K562 (cell line): ENCODE data around the gene SYK. TPM values are rescaled to one million over a fixed set of nuclear protein-coding genes. Genes with fewer than 3 reads are reported as not detected.
A peak's percentile ranks its signal among the peaks of the same experiment; 100 is the strongest.

Experiments used
- ATAC-seq: fragments of 200-7000 bp; cut with Tn5 transposase; 3 replicates; pipeline ENCODE4 v1.9.1; 2020; ENCODE audit warnings: moderate library complexity
- BruUV-seq: library from RNA; stranded (reverse); fragments of 400-500 nt; replicated peaks from 2 replicates; lab custom pipeline; 2021; lab: Mats Ljungman, UMichigan
- CTCF ChIA-PET: fragments of 300-600 bp; formaldehyde crosslinking; extraction: SDS; loops from one replicate; lab custom pipeline; 2021; ENCODE audit warnings: low intra/inter-chr PET ratio; lab: Yijun Ruan, JAX
- POLR2A ChIA-PET: fragments of 300-600, 350-650 bp; sonication (Branson Sonifier 250); formaldehyde crosslinking; extraction: SDS; loops from one replicate; lab custom pipeline; 2021; ENCODE audit warnings: antibody characterized with exemption, inconsistent platforms; lab: Yijun Ruan, JAX
- DNase-seq, 4 experiments: peaks; one replicate each; pipeline versions ENCODE4 v3.0.0 to v3.0.0-alpha.2; 2011 to 2018; ENCODE audit warnings: low spot score in 3 of 4, mixed read lengths in 3 of 4; ENCODE audit errors: extremely low read depth in 1 of 4
- FAIRE-seq: peaks from 2 replicates; lab custom pipeline; 2011; peaks lifted over from hg19 to GRCh38; lab: Jason Lieb, UNC
- H2AFZ ChIP-seq: 2 replicates; pipeline ENCODE4 v1.6.0; 2011; ENCODE audit warnings: low read depth, low read length, control low read depth, inconsistent platforms
- H3K27ac ChIP-seq: fragments of 200-600 bp; 3 replicates; pipeline ENCODE4 v1.8.0; 2011; ENCODE audit warnings: low read depth, mild to moderate bottlenecking, control low read depth, inconsistent platforms, low read length, moderate library complexity, mixed read lengths; ENCODE audit errors: extremely low read depth
- H3K27me3 ChIP-seq, 2 experiments: fragments of 300-600 bp in 1 of 2; 2 replicates in 1 of 2; 3 replicates in 1 of 2; pipeline versions ENCODE4 v1.6.0 to v1.8.0; 2011; ENCODE audit warnings: inconsistent platforms in 2 of 2, low read length in 2 of 2, mild to moderate bottlenecking in 1 of 2, mixed read lengths in 1 of 2, moderate library complexity in 1 of 2; ENCODE audit not compliant: control insufficient read depth in 2 of 2, insufficient read depth in 2 of 2
- H3K36me3 ChIP-seq: fragments of 300-600 bp; 3 replicates; pipeline ENCODE4 v1.8.0; 2011; ENCODE audit warnings: mild to moderate bottlenecking, low read length, inconsistent platforms; ENCODE audit not compliant: control insufficient read depth, insufficient read depth
- H3K4me1 ChIP-seq, 2 experiments: fragments of 200-600 bp in 1 of 2; replicated peaks in 1 of 2; 2 replicates in 1 of 2; 3 replicates in 1 of 2; pipeline versions ENCODE4 v1.5.1 to v1.8.0; 2011; ENCODE audit warnings: inconsistent platforms in 2 of 2, low read length in 2 of 2, mild to moderate bottlenecking in 1 of 2, mixed read lengths in 1 of 2, moderate library complexity in 1 of 2; ENCODE audit not compliant: control insufficient read depth in 2 of 2, insufficient read depth in 2 of 2
- H3K4me2 ChIP-seq: 2 replicates; pipeline ENCODE4 v1.6.1; 2011; ENCODE audit warnings: low read length, control low read depth, inconsistent platforms, mixed read lengths; ENCODE audit not compliant: insufficient read depth
- H3K4me3 ChIP-seq: fragments of 200-600 bp; sonication (generic), shearing (Covaris generic); 2 replicates; pipeline ENCODE4 v1.5.1; 2016; ENCODE audit warnings: control low read depth, inconsistent platforms
- H3K79me2 ChIP-seq: fragments of 200-600 bp; 3 replicates; pipeline ENCODE4 v1.8.0; 2011; ENCODE audit warnings: low read length, inconsistent platforms; ENCODE audit not compliant: control insufficient read depth, insufficient read depth
- H3K9ac ChIP-seq, 2 experiments: 2 replicates each; pipeline versions ENCODE4 v1.6.0 to v1.6.1; 2011; ENCODE audit warnings: low read depth in 2 of 2, low read length in 2 of 2, control low read depth in 1 of 2, inconsistent platforms in 1 of 2, mild to moderate bottlenecking in 1 of 2, mixed read lengths in 1 of 2; ENCODE audit not compliant: insufficient read depth in 1 of 2
- H3K9me1 ChIP-seq: one replicate; pipeline ENCODE4 v1.6.0; 2011; ENCODE audit warnings: inconsistent platforms, mild to moderate bottlenecking, low read length, moderate library complexity; ENCODE audit not compliant: control insufficient read depth, insufficient read depth
- H3K9me3 ChIP-seq: replicated peaks from 2 replicates; pipeline ENCODE4 v1.5.1; 2011; ENCODE audit warnings: low read depth, low read length, inconsistent platforms; ENCODE audit not compliant: control insufficient read depth, insufficient read depth
- H4K20me1 ChIP-seq: replicated peaks from 2 replicates; pipeline ENCODE4 v1.6.1; 2011; ENCODE audit warnings: low read length, inconsistent platforms, mixed read lengths; ENCODE audit not compliant: control insufficient read depth, insufficient read depth
- ERF ChIP-seq: fragments of 450-650 bp; formaldehyde crosslinking; IDR thresholded peaks from 2 replicates; pipeline ENCODE4 v1.4.0; 2020; ENCODE audit warnings: mild to moderate bottlenecking, mixed read lengths
- KLF1 ChIP-seq: fragments of 450-650 bp; IDR thresholded peaks from 2 replicates; pipeline ENCODE4 v1.6.1; 2016; ENCODE audit warnings: missing genetic modification characterization, missing compliant biosample characterization
- LARP7 ChIP-seq: fragments of 450-650 bp; IDR thresholded peaks from 2 replicates; pipeline ENCODE4 v1.6.1; 2016
- MEF2D ChIP-seq: conservative IDR thresholded peaks from 2 replicates; pipeline ENCODE4 v1.6.1; 2016; ENCODE audit warnings: low read depth, missing genetic modification characterization, missing compliant biosample characterization
- PCBP2 ChIP-seq: fragments of 200-400 bp; formaldehyde crosslinking; IDR thresholded peaks from 2 replicates; pipeline ENCODE4 v1.6.1; 2018; ENCODE audit warnings: low read length, low read depth, mild to moderate bottlenecking, moderate library complexity; ENCODE audit not compliant: poor library complexity, severe bottlenecking
- SPI1 ChIP-seq: IDR thresholded peaks from 2 replicates; pipeline ENCODE4 v1.6.1; 2011; ENCODE audit warnings: low read depth, low read length, control low read depth, borderline replicate concordance
- ZSCAN32 ChIP-seq: fragments of 450-650 bp; formaldehyde crosslinking; IDR thresholded peaks from 2 replicates; pipeline ENCODE4 v1.4.0; 2020; ENCODE audit warnings: mild to moderate bottlenecking, moderate library complexity
- WGBS: fragments of 100-300 bp; shearing (Covaris generic); methylation state at CpG from one replicate; pipeline ENCODE4 v1.1.6; 2016; ENCODE audit warnings: low coverage, mixed read lengths; ENCODE audit not compliant: insufficient coverage; ENCODE audit errors: missing lambda C conversion rate; 5-methylcytosine and 5-hydroxymethylcytosine counted together
- in situ Hi-C: fragments of 300-500 bp; cut with MboI; formaldehyde crosslinking; loops from 4 replicates; pipeline ENCODE4 v1.15.0; 2018; ENCODE audit warnings: inconsistent platforms, mixed read lengths
- intact Hi-C: fragments of 100-400 bp; cut with micrococcal nuclease; formaldehyde crosslinking; loops from 2 replicates; pipeline ENCODE4 v1.14.2; 2022
- polyA plus RNA-seq, 8 experiments: library from polyadenylated mRNA; depleted of rRNA in 4 of 8; stranded (reverse) in 5 of 8; unstranded in 3 of 8; fragments of >200 nt; fragmentation: Nextera tagmentation in 2 of 8; fragmentation: Illumina TruSeq in 1 of 8; extraction: Ambion mirVana in 2 of 8; extraction: Trizol in 1 of 8; gene quantifications; 2 replicates each; pipeline versions ENCODE4 v1.2.1 to v1.2.3, GENCODE V29; 2011 to 2014; ENCODE audit warnings: inconsistent platforms in 1 of 8, missing spikeins in 1 of 8
- total RNA-seq, 7 experiments: library from RNA; depleted of rRNA in 6 of 7; stranded (reverse); fragments of >200 nt in 6 of 7; fragmentation: Illumina TruSeq in 2 of 7; extraction: Trizol in 2 of 7; gene quantifications; 2 replicates each; pipeline versions ENCODE4 v1.2.1 to v1.2.3, GENCODE V29; 2011 to 2021; ENCODE audit warnings: low replicate concordance in 1 of 7

Gene SYK
- total and polyA plus RNA-seq, 9 of the 15 experiments (the other 6 are each of a cell fraction or from before 2014, with no cell fraction given): 3.9 to 32.7 (median 16.7) TPM

GRCh38 chr9:90770182-90770738 is 31.4 kb upstream of the SYK start:
- Histone ChIP-seq H3K27me3 (no peaks in the 10 kb centered on the region), H3K4me2 (no peak overlapping the region), H3K36me3 (no peaks in the 10 kb centered on the region), H3K79me2 (no peaks in the 10 kb centered on the region), H3K4me3 (no peak overlapping the region), H4K20me1 (no peaks in the 10 kb centered on the region), H3K27ac (no peak overlapping the region), H3K9ac (no peak overlapping the region), H3K9me1 (no peaks in the 10 kb centered on the region), H3K4me1 (no peaks in the 10 kb centered on the region), H3K9me3 (no peaks in the 10 kb centered on the region), H2AFZ (no peak overlapping the region)
- POLR2A ChIA-PET: no interaction called here
- FAIRE-seq (no peak), ATAC-seq (no peak), DNase-seq (no peak)
- WGBS: 7% methylated on average over 2 of the region's 2 CpGs
- intact Hi-C loops: no loop called here
- BruUV-seq: no TSS peak
- CTCF ChIA-PET: no interaction called here
- in situ Hi-C loops: loop anchor here (25.0 kb wide), 1 partner anchor 633 kb away; no protein-coding TSS in a partner anchor
- TF ChIP-seq SPI1 (peak; percentile 64; the same call in 1 of the 2 replicates), MEF2D (tag) (no peak)

- FAIRE-seq: no peak
- in situ Hi-C loops: loop anchor here (25.0 kb wide), 1 partner anchor 634 kb away; no protein-coding TSS in a partner anchor
- TF ChIP-seq LARP7 (no peak), KLF1 (tag) (no peak), PCBP2 (no peak), ERF (CRISPR knock-in tag) (no peak), ZSCAN32 (CRISPR knock-in tag) (no peak)
These were observed 30.7 kb upstream of the SYK start for GRCh38 chr9:90770927-90771326.

More at GRCh38 chr9:90770927-90771326, 30.7 kb upstream of the SYK start:
- Histone ChIP-seq H2AFZ (no peak overlapping the region), H4K20me1 (no peaks in the 10 kb centered on the region), H3K9ac (no peak overlapping the region), H3K36me3 (no peaks in the 10 kb centered on the region), H3K4me3 (no peak overlapping the region), H3K79me2 (no peaks in the 10 kb centered on the region), H3K9me1 (no peaks in the 10 kb centered on the region), H3K27ac (no peak overlapping the region), H3K4me1 (no peaks in the 10 kb centered on the region), H3K4me2 (no peak overlapping the region), H3K9me3 (no peaks in the 10 kb centered on the region), H3K27me3 (no peaks in the 10 kb centered on the region)
- DNase-seq (no peak), ATAC-seq (no peak)
- CTCF ChIA-PET: no interaction called here
- 5% methylated on average over 2 of the region's 3 CpGs for whole genome bisulfite sequencing
- intact Hi-C loops: no loop called here
- POLR2A ChIA-PET: no interaction called here
- no TSS peak for BruUV-seq
